AG10803 (cell line): ENCODE data around the gene LARGE2.

Experiments
- DNase-seq: peaks from one replicate; pipeline ENCODE4 v3.0.0; 2010; ENCODE audit warnings: low read depth
- H3K4me3 ChIP-seq: 2 replicates; pipeline ENCODE4 v1.5.1; 2011; ENCODE audit warnings: mild to moderate bottlenecking, low read length, control low read depth
- TF ChIP-seq, protein P1 (sequence below): conservative IDR thresholded peaks from 2 replicates; pipeline ENCODE4 v1.5.1; 2011; ENCODE audit warnings: mild to moderate bottlenecking, low read length, control low read depth, inconsistent platforms

LARGE2 gene

DNA sequence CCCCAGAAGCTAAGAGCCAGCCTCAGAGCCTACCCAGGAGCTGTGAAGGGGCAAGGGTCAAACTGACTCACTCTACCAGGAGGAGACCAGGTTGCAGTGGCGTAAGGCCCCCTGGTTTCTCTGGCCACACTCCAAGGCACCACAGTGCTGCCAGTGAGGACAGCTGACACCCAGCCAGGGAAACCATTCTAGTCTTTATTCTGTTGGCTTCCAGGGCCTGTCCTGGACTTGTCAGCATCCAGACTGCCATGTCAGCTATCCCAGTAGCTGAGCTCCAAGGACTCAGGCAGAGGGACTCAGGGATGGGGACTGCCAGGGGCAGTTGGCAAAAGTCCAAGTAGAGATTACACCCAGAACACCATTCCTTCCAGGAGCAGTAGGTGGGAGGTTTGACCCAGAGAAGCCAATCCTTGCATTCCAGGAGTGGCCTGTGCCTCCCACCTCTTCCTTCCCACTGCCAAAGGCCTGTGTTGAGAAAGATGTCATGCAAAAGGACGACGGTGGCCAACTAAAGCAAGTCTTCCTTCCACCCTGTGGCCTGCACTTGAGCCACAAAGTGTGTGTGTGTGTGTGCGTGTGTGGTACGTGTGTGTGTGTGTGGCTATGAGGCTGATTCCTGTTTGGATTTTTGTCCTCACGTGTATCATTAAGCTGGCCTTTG, 40.6 kb upstream of the LARGE2 start:
- no peak for DNase-seq
- TF ChIP-seq, protein P1, sequence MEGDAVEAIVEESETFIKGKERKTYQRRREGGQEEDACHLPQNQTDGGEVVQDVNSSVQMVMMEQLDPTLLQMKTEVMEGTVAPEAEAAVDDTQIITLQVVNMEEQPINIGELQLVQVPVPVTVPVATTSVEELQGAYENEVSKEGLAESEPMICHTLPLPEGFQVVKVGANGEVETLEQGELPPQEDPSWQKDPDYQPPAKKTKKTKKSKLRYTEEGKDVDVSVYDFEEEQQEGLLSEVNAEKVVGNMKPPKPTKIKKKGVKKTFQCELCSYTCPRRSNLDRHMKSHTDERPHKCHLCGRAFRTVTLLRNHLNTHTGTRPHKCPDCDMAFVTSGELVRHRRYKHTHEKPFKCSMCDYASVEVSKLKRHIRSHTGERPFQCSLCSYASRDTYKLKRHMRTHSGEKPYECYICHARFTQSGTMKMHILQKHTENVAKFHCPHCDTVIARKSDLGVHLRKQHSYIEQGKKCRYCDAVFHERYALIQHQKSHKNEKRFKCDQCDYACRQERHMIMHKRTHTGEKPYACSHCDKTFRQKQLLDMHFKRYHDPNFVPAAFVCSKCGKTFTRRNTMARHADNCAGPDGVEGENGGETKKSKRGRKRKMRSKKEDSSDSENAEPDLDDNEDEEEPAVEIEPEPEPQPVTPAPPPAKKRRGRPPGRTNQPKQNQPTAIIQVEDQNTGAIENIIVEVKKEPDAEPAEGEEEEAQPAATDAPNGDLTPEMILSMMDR = no peak
- no peak overlapping the region for H3K4me3 ChIP-seq

DNA sequence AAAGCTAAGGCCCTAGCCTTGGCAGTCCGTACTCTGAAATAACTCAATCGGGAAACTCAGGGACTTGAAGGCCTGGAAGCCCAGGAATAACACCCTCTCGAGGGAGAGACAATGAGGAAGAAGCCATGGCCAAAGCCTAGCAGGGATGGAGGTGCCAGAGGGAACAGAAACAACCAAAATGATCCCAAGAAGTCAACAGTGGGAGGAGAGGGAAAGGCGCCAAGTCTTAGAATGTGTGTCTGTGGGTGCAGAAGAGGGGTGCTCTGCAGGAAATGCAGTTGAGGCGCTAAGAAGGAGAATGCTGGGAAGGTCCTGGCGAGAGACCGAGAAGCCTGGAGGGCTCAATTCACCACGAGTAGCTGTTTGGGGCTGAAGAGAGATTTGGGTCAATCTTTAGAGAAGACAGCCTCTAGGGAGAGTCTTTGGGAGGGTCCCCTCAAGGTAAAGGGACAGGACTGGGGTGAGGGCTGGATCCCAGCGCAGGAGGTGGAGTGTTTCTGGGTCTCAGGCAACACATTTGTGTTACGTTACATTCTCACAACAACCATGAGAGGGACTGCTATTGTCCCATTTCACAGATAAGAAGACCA, 37.8 kb upstream of the LARGE2 start:
- no peak for DNase-seq
- TF ChIP-seq, protein P1 = no peak
- no peak overlapping the region for H3K4me3 ChIP-seq

DNA sequence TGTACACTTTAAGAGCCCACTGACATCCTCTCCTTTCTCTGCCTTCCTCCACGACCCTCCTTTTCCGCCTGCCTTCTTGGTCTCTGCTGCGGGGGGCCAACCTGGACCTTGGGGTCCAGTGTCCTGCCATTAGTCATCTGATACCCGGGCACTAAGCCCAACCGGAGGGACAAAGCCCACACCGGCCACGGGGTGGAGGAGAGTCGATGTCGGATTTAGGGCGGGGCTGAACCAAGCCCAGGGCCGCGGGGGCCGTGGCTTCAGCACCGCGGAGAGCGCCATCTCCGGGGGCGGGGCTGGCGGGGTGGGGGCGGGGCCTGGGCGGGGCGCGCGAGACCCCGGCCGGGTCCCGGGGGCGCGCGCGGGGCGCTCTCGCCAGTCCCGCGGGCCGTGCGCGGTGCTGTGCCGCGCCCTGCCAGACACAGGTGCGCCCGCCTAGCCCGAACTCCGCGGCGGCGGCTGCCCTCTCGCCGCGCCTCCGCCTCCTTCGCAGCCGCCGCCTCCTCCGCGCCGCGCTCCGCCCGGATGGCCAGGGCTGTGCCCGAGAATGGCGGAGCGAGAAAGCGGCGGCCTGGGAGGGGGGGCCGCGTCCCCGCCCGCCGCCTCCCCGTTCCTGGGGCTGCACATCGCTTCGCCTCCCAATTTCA, 37.1 kb upstream of the LARGE2 start, which contains the start of gene MAPK8IP1:
Gene MAPK8IP1 (plus strand): TSS at position 378 of the 647 bp plus-strand sequence. CDS start 170 bp downstream, at position 548.
- peak; percentile 14 for DNase-seq

DNA sequence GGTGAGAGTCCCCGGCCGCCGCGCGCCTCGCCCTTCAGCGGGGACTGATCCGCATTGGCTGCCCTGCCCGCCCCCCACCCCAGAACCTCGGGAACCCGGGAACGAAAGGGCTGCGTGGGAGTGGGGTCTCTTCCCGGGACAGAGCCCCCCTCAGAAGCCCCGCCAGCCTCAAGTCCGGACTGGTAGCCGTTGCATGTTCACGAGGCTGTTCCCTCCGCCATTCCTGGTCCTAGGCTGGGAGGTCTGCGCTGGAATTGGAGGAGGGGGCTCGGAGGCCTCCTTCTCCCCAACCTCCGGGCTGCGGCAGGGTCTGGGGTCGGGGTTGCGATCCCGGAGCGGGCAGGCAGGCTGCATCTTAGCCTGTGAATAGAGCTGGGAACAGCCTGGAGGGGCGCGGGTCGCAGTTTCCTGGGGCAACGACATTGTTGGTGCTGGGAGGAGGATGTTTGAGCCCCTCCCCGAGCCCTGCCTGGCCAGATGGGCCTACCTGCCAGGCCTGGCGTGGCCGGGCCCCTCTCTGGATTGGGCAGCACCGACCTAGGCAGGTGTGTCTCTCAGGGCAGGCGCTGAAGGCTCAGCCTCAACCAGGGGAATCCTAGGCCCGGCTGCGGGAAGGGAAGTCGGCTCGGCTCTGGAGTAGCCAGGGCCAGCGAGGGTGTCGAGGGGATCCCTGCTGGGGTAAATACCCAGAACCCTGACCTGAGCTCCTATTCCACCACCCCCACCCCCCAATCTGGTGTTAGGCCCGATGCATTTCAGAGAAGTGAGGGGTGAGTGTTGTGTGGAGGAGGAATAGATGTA, 36.3 kb upstream of the LARGE2 start:
- DNase-seq = no peak
- TF ChIP-seq, protein P1 = no peak
- peak overlapping the region; percentile 22; the same call in 1 of the 2 replicates for H3K4me3 ChIP-seq

More for the DNA sequence above, 37.1 kb upstream of the LARGE2 start, which contains the start of gene MAPK8IP1:
- TF ChIP-seq, protein P1 = no peak
- H3K4me3 ChIP-seq = peak within 1 kb of the TSS; percentile 43

DNA sequence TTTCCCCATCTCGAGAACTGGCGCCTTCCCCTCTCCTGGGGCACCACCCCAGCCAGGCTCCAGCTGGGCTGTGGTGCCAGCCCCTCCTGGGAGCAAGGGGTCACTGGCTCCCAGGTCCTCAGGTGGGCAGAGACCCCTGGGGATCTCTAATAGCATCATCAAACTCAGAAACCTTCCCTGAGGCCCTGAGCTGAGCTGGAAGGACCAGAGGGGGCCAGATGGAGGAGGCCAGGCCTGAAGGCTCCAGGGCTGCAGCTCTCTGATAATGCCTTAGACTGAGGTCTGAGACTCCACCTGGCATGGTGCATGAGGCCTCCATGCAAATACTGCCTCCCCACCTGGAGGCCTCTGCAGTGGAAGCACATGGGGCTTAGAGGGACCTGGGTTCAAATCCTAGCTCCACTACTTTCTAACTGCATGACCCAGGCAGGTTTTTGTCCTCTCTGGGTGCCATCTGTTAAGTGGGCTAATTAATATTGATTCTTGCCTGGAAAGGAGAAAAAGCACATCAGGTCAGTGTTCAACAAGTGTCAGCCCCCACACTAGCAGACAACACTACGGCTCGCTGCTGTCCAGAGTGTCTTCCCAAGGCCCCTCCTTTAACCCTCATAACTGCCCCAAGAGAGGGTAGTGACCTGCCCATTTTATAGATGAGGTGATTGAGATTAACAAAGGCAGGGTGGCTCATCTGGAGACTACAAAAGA, 35.5 kb upstream of the LARGE2 start:
- no peak for DNase-seq
- TF ChIP-seq, protein P1 = no peak
- no peak overlapping the region for H3K4me3 ChIP-seq

DNA sequence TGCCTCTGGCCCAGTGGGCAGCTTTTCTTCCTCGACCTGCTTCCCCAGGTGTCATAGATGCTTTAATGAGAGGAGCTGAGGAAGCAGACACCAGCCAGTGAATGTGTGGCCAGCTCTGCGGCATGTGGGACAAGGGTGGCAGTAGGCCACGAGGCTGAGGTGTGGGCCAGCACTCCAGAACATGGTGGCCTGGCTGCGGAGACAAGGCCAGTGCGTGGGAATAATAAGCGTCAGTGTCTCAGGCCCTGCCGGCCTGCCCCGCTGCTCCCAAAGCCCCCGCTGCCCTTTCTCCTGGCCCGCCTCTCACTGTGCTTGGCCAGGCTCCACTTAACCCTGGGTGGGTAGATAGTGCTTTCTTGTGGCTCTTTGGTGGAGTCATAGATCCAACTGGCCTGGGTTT, 34.9 kb upstream of the LARGE2 start:
- no peak for DNase-seq
- TF ChIP-seq, protein P1 = no peak
- no peak overlapping the region for H3K4me3 ChIP-seq
